Activated T-cell treated with anti-CD3 and anti-CD28 coated beads for 4 hours (primary cell): ENCODE results near the gene USP47.
A peak's percentile ranks its signal among the peaks of the same experiment; 100 is the strongest.
"Not testable (repeated sequence)": the region's sequence is repeated elsewhere in the genome, so short reads cannot be mapped to it uniquely, and the experiment has no call there.

Experiments
- DNase-seq: peaks from one replicate; pipeline ENCODE4 v3.0.0-alpha.2; 2020

USP47 gene

DNA sequence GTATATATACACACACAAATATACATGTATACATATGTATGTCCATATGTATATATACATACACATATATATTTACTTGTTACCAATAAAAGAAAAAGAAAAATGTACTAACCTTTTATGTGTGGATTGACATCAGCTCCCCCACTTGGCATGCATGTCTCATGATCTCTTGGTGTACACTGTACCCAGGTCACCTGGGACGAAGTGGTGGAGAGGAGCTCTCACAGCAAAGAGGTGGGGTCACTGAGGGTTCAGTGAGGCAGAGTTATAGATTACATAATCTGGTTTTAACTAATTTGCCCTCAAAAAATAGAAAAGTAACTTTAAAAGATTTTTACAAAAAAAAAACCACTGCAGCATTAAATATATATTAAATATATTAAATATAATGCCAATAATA is 15.5 kb upstream of the USP47 start:
- DNase-seq: no peak

DNA sequence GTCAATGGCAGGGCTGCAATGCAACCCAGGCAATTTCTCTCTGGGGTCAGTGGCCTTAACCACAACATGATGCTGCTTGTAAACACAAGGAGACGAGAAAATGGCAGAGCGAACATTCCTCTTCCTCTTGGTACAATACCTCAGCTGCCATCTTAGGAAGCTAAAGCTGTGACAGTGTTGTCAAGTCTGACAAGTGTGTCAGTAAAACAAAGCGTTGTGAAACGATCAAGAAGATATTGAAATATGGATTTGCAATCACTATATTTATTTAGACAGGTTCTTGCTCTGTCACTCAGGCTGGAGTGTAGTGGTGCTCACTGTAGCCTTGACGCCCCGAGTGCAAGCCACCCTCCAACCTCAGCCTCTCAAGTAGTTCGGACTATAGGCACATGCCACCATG is 14.5 kb upstream of the USP47 start:
- DNase-seq: no peak

GRCh38 chr11:11831406-11831805 is 10.4 kb upstream of the USP47 start:
- not testable (repeated sequence) for DNase-seq

DNA sequence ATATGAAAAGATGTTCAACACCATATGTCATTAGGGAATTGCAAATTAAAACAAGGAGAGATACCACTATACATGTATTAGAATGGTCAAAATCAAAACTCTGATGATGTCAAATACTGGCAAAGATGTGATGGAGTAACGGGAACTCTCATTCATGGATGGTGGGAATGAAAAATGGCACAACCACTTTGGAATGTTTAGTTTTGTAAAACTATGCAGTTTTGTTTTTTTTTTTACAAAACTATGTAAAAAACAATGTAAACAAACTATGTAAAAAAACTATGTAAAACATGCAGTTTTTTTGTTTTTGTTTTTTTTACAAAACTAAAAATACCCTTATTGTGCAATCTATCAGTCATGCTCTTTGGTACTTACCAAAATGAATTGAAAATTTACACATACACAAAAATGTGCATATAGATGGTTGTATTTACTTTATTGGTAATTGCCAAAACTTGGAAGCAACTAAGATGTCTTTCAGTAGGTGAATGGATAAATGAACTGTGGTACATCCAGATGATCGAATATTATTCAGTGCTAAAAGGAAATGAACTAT is 5.0 kb upstream of the USP47 start:
- DNase-seq: no peak

DNA sequence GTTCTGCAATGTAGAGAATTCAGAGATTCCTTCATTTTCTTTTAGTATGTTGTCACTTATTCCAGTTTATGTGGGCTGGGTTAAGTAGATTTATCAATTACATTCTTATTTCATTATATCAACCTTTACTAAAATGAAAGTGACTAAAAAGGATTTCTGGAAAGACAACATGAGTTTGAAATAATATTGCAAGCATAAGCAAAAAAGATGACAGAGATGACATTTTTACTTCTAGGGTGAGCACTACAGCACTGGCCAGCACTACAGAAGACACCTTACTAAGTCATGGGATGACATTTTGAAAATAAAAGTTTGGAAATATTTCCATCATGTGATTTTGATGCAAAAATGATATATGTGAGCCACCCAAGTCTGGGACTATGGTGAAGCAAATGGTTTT is 2.1 kb upstream of the USP47 start:
- no peak for DNase-seq

DNA sequence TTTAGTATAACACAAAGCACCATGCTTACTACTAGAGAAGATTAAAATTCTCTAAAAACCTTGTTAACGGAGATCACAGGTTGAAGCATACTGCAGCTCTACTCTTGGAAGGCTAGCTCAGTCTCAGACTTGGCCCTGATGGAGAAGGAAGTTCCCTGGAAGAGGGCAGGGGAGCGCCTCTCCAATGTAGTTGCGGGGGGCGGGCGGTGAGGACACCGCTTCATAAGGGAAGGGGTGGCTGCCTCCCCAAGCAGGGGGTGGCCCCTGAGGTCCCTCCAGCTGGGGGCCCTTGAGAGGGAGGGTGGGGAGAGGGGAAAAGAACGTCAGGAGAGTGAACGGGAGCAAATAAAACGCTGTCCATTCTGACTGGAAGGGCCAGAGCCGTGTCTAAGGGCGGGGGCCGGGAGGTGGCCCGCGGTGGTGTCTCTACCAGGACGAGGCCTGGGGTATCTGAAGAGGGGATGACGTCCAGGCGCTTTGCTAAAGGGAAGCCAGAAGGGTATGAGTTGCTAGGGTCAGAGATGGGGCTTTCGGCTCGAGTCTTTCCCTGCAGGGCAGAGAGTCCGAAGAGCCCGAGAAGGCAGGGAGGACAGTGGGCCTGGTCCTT is 553 bp upstream of the USP47 start:
- DNase-seq: peak; percentile 14

GRCh38 chr11:11842421-11843008 is 743 bp downstream of the USP47 start:
- peak; percentile 46 for DNase-seq

DNA sequence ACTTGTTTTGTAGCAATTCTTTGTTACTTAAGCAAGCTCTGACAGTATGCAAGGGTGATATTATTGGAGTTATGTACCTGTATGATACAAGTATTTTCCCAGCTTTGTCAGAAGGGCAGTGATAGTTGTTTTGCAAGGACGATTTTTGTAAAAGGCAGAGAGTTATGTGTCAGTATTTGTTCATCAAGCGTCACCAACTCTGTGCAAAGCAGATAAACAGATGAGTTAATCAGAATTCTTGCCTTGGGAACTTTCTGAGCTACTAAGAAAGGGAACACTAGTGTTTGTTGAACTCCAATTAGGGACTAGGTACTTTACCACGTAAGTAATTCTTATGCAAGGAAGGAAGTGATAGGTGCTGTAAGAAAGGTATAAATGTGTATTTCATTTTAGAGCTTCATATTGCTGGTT is 1.4 kb downstream of the USP47 start:
- DNase-seq: no peak

GRCh38 chr11:11843642-11844041 is 1.9 kb downstream of the USP47 start:
- no peak for DNase-seq

DNA sequence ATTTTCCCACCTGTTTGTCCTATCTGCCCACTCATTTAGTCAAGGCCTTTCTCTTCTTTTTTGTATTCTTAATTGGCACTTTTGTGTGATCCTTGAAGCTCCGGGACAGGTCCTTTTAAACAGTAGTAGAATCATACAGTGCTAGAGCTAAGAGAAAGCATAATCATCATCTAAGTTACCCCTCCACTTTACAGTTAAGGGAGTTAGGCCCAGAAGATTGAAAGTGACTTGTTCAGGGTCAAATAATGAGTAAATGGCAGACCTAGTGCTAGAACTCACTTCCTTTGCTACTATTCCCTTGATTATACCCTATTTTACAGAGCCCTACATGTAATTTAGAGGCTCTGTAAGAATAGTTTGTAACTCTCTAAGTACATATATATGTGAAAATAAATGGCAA is 2.5 kb downstream of the USP47 start:
- DNase-seq: no peak

GRCh38 chr11:11845071-11845470 is 3.3 kb downstream of the USP47 start:
- no peak for DNase-seq

GRCh38 chr11:11845551-11845950 is 3.8 kb downstream of the USP47 start:
- no peak for DNase-seq

DNA sequence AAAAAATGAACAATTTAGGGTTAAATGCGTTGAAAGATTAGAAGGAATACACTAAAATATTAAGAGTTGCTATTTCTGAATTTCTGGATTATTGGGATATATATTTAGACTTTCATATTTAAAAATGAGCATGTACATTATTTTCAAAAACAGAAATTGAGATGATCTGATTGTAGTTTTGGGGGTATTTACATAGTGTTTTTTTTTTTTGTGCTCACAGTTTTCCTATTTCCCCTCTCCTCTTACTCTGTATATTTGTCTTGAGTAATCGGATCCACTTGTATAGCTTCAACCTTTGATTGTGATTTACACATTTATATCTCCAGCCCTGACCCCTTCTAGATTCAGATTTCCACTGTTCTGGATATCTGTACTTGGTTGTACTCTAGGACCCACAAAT is 5.3 kb downstream of the USP47 start:
- DNase-seq: no peak

GRCh38 chr11:11848891-11849746 is 7.3 kb downstream of the USP47 start:
- DNase-seq: peak; percentile 48

DNA sequence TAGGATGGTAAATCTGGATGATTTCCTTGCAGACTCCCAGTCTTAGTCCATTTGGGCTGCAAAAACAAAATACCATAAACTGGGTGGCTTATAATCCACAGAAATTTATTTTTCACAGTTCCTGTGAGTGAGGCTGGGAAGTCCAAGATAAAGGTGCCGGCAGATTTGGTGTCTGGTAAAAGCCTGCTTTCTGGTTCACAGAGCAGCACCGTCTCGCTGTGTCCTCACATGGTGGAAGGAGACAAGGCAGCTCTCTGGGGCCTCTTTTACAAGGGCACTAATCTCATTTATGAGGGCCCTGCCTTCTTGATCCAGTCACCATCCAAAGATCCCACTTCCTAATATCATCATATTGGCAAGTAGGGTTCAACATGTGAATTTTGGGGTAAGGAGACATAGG is 8.9 kb downstream of the USP47 start:
- DNase-seq: no peak

DNA sequence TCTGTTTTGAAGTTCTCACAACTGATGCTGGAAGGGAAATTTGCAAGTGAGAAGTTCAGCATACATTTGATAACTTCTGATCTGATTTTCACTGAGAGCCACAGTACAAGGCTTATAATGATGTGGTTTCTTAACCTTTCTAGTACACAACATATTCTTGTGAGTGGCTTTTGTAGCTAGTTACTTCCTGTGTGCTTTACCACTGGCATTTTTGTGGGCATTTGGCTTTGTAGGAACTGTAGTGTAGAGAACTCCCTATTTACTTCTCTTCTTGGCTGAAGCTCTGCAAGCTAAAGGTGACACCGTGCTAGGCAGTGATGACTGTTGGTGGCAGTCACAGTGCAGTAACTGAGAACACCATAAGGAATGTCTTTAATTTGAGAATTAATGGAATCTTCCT is 14.9 kb downstream of the USP47 start:
- no peak for DNase-seq

- DNase-seq: no peak
Measured at GRCh38 chr11:11857769-11858168, 16.0 kb downstream of the USP47 start.

DNA sequence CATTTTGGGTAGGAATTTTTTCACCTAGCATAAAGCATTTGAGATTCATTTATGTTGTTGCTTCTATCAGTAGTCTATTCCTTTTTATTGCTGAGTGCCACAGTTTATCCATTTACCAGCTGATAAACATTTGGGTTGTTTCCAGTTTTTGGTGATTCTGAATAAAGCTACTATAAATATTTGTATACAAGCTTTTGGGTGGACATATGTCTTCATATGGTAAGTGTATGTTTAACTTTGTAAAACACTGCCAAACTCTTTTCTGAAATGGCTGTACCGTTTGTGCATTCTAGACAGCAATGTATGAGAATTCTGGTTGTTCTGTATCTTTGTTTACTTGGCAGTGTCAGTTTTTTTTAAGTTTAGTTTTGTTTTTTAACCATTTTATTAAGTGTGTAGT is 16.9 kb downstream of the USP47 start:
- DNase-seq: no peak

DNA sequence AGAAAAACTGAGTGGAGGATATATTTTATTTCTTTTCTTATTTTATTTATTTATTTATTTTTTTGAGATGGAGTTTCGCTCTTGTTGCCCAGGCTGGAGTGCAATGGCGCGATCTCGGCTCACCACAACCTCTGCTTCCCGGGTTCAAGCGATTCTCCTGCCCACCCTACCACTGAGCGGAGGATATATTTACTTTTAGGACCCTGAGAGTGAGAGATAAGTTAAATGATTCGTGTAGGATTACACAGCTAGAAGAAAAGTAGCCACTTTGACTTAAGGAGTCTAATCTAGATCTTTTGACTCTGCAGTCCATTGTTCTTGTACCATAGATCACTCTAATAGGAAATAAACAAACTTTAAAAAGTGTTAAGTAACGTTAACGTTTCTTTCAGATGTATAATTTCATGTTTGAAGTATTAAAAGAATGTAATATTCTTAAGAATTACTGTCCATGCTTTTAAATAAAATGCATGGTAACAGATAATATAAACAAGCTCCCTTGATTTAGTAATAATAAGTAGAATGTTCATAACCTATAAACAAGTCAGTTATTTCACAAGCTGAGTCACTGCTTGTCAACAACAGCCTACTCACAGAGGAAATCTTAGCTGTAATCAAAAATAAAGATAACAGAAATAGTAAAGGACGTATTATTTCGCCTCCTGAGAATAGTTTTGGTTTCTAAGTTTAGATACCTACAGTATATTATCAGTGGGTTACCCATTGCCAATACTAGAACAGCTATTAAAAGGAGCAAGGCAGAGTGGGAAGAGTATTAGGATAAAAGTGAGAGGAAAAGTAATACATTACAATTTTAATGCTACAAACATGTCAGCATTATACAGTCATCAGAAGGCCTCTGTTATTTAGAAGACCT is 18.6 kb downstream of the USP47 start:
- DNase-seq: no peak

- no peak for DNase-seq
Measured at GRCh38 chr11:11862999-11863398, 21.2 kb downstream of the USP47 start.

DNA sequence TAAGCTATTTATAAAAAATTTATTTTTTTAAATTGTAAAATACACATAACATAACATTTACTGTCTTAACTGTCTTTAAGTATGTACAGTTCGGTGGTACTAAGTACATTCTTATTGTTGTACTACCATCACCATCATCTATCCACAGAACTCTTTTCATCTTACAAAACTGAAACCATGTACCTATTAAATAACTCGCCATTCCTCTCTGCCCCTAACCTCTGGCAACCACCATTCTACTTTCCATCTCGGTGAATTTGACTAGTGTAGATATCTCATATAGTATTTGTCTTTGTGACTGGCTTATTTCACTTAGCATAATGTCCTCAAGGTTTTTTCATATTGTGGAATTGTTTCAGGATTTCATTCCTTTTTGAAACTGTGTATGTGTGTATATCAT is 22.6 kb downstream of the USP47 start:
- no peak for DNase-seq

- no peak for DNase-seq
Measured at GRCh38 chr11:11864803-11865202, 23.0 kb downstream of the USP47 start.

- DNase-seq: no peak
Measured at GRCh38 chr11:11865449-11865848, 23.7 kb downstream of the USP47 start.
